Gastrocnemius medialis (tissue), 4 donors: ENCODE results near the gene PARD3B. TPM values are rescaled to one million over a fixed set of nuclear protein-coding genes. Genes with fewer than 3 reads are reported as not detected.

ENCODE experiments used
- ATAC-seq, 2 donors: fragments of 150-250 bp; one replicate each; pipeline ENCODE4 v1.9.1; 2016
- DNase-seq, 2 donors: peaks; one replicate each; pipeline ENCODE4 v3.0.0-alpha.2; 2019
- H3K27ac ChIP-seq, 4 donors: fragments of 200-600 bp; sonication (generic); 1 replicate in 1 of 4; 2 replicates in 3 of 4; pipeline ENCODE4 v1.5.1; 2016 to 2018; ENCODE audit warnings: mild to moderate bottlenecking in 2 of 4, moderate library complexity in 1 of 4
- H3K27me3 ChIP-seq, 3 donors: fragments of 200-600 bp; sonication (generic) in 2 of 3; 1 replicate in 1 of 3; 2 replicates in 2 of 3; pipeline versions ENCODE4 v1.5.1 to v1.6.0; 2016 to 2019; ENCODE audit warnings: mild to moderate bottlenecking in 1 of 3, moderate library complexity in 1 of 3
- H3K36me3 ChIP-seq, 2 donors: fragments of 200-600 bp; sonication (generic) in 1 of 2; one replicate each; pipeline ENCODE4 v1.5.1; 2017 to 2018
- H3K4me1 ChIP-seq, 2 donors: fragments of 200-600 bp; sonication (generic) in 1 of 2; one replicate each; pipeline ENCODE4 v1.5.1; 2016 to 2017; ENCODE audit warnings: mild to moderate bottlenecking in 2 of 2
- H3K4me3 ChIP-seq, 4 donors: fragments of 200-600 bp; sonication (generic) in 3 of 4; 1 replicate in 1 of 4; 2 replicates in 3 of 4; pipeline ENCODE4 v1.5.1; 2016 to 2019; ENCODE audit warnings: mild to moderate bottlenecking in 2 of 4
- H3K9me3 ChIP-seq, 3 donors: fragments of 200-600 bp; sonication (generic) in 2 of 3; 1 replicate in 1 of 3; 2 replicates in 2 of 3; pipeline ENCODE4 v1.5.1; 2016 to 2019
- CTCF ChIP-seq, 5 experiments: fragments of 450-650 bp in 3 of 5; fragments of 200-600 bp in 2 of 5; sonication (generic) in 2 of 5; IDR thresholded peaks in 4 of 5; conservative IDR thresholded peaks in 1 of 5; 1 replicate in 4 of 5; 2 replicates in 1 of 5; pipeline ENCODE4 v1.5.1; 2016 to 2019; ENCODE audit warnings: antibody characterized with exemption in 5 of 5, mild to moderate bottlenecking in 3 of 5, moderate library complexity in 3 of 5
- POLR2A ChIP-seq, 2 donors: fragments of 450-650 bp; IDR thresholded peaks; one replicate each; pipeline ENCODE4 v1.6.1; 2017; ENCODE audit warnings: antibody characterized with exemption in 2 of 2, mild to moderate bottlenecking in 2 of 2, moderate library complexity in 2 of 2
- in situ Hi-C, 4 donors: fragments of 200-750 bp; cut with MboI; loops; one replicate each; pipeline versions ENCODE4 v1.15.0 to v1.8.0; 2017; ENCODE audit warnings: low sequenced_read_pairs in 4 of 4
- intact Hi-C: fragments of 100-400 bp; cut with DNase I; formaldehyde crosslinking; loops from one replicate; pipeline ENCODE4 v1.15.1; 2023; ENCODE audit warnings: low total_unique reads
- total RNA-seq, 4 donors: library from RNA; depleted of rRNA; stranded (reverse); fragments of >200 nt; gene quantifications; one replicate each; pipeline versions ENCODE4 v1.1.0 to v1.2.3, GENCODE V29; 2016

Gene PARD3B
- total RNA-seq, 4 donors from 2014 or later, result 2.2 to 15.5 (median 4.6) TPM

- no peaks in the 10 kb centered on the region for H3K9me3 ChIP-seq
- no peak for DNase-seq
- no peaks in the 10 kb centered on the region for H3K36me3 ChIP-seq
- H3K27me3 ChIP-seq, result no peaks in the 10 kb centered on the region
- no peak overlapping the region for H3K4me3 ChIP-seq
- in situ Hi-C loops, result no loop called here
- H3K27ac ChIP-seq, result no peak overlapping the region
- intact Hi-C loops, result no loop called here
- TF ChIP-seq CTCF (IDR thresholded peaks at IDR 0.05 in 4 of 5, conservative IDR thresholded peaks at IDR 0.05 in 1 of 5) (no peak), POLR2A (IDR thresholded peaks at IDR 0.05) (no peak)
- no peaks in the 10 kb centered on the region for H3K4me1 ChIP-seq
- ATAC-seq, result no peak
These were observed 700.4 kb downstream of the PARD3B start for GRCh38 chr2:205245652-205246051.

- in situ Hi-C loops (no loop called here), intact Hi-C loops (no loop called here)
- ATAC-seq (no peak), DNase-seq (no peak)
- no peaks in the 10 kb centered on the region for H3K27me3 ChIP-seq
- H3K4me1 ChIP-seq, result no peaks in the 10 kb centered on the region
- no peak overlapping the region for H3K27ac ChIP-seq
- H3K9me3 ChIP-seq, result no peaks in the 10 kb centered on the region
- no peak overlapping the region for H3K4me3 ChIP-seq
- H3K36me3 ChIP-seq, result no peaks in the 10 kb centered on the region
- no peak for TF ChIP-seq POLR2A (IDR thresholded peaks at IDR 0.05)
- no peak for TF ChIP-seq CTCF (IDR thresholded peaks at IDR 0.05 in 4 of 5, conservative IDR thresholded peaks at IDR 0.05 in 1 of 5)
These were observed 713.8 kb downstream of the PARD3B start for GRCh38 chr2:205259121-205259520.

- in situ Hi-C loops (no loop called here), intact Hi-C loops (no loop called here)
- no peaks in the 10 kb centered on the region for H3K9me3 ChIP-seq
- H3K4me1 ChIP-seq, result no peaks in the 10 kb centered on the region
- TF ChIP-seq CTCF (IDR thresholded peaks at IDR 0.05 in 4 of 5, conservative IDR thresholded peaks at IDR 0.05 in 1 of 5) (no peak), POLR2A (IDR thresholded peaks at IDR 0.05) (no peak)
- no peak for ATAC-seq
- no peak overlapping the region for H3K27ac ChIP-seq
- no peaks in the 10 kb centered on the region for H3K36me3 ChIP-seq
- DNase-seq, result no peak
- no peak overlapping the region for H3K4me3 ChIP-seq
- no peaks in the 10 kb centered on the region for H3K27me3 ChIP-seq
These were observed 716.3 kb downstream of the PARD3B start for GRCh38 chr2:205261516-205262020.

GRCh38 chr2:205267323-205267722, 722.0 kb downstream of the PARD3B start:
- Histone ChIP-seq H3K4me3 (no peak overlapping the region), H3K9me3 (no peaks in the 10 kb centered on the region), H3K27ac (no peak overlapping the region), H3K4me1 (no peaks in the 10 kb centered on the region), H3K27me3 (no peaks in the 10 kb centered on the region), H3K36me3 (no peaks in the 10 kb centered on the region)
- intact Hi-C loops, result no loop called here
- no peak for DNase-seq
- no peak for ATAC-seq
- TF ChIP-seq CTCF (IDR thresholded peaks at IDR 0.05 in 4 of 5, conservative IDR thresholded peaks at IDR 0.05 in 1 of 5) (no peak), POLR2A (IDR thresholded peaks at IDR 0.05) (no peak)
- in situ Hi-C loops, result no loop called here

- TF ChIP-seq CTCF (IDR thresholded peaks at IDR 0.05 in 4 of 5, conservative IDR thresholded peaks at IDR 0.05 in 1 of 5) (no peak), POLR2A (IDR thresholded peaks at IDR 0.05) (no peak)
- no peaks in the 10 kb centered on the region for H3K9me3 ChIP-seq
- H3K36me3 ChIP-seq, result no peaks in the 10 kb centered on the region
- H3K4me1 ChIP-seq, result no peaks in the 10 kb centered on the region
- ATAC-seq (no peak), DNase-seq (no peak)
- in situ Hi-C loops, result no loop called here
- H3K4me3 ChIP-seq, result no peak overlapping the region
- intact Hi-C loops, result no loop called here
- H3K27ac ChIP-seq, result no peak overlapping the region
- H3K27me3 ChIP-seq, result no peaks in the 10 kb centered on the region
These were observed 725.4 kb downstream of the PARD3B start for GRCh38 chr2:205270689-205271088.
